ENCODE results near the gene RARRES2.

Gene RARRES2

GRCh38 chr7:150343225-150343624, 1.8 kb upstream of the RARRES2 start:
- DNase-seq (ENCODE audit: extremely low spot score, insufficient read length, low read depth), result no peak
- no peak for FAIRE-seq

GRCh38 chr7:150342121-150342408, 636 bp upstream of the RARRES2 start:
- DNase-seq (ENCODE audit: extremely low spot score, insufficient read length, low read depth) (no peak), FAIRE-seq (no peak)

DNA sequence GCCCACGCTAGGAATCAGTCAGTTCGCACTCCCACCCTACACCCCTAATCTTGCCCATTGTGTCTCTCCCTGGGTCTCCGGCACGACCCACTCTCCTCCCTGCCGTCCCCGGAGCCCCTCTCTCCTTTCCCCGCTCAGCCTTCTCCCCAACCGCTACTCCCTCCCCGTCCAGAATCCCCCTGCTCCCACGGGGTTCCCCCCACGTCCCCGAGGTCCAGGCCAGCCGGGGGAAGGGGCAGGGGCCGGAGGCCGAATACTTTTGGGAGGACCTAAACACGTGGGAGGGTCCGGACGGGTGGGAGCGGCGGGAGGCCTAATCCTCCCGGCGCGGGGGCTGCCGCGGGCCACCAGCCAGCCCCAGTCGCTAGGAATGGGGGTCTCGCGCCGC, 560 bp downstream of the RARRES2 start:
- DNase-seq (ENCODE audit: extremely low spot score, insufficient read length, low read depth), result no peak
- FAIRE-seq, result no peak

DNA sequence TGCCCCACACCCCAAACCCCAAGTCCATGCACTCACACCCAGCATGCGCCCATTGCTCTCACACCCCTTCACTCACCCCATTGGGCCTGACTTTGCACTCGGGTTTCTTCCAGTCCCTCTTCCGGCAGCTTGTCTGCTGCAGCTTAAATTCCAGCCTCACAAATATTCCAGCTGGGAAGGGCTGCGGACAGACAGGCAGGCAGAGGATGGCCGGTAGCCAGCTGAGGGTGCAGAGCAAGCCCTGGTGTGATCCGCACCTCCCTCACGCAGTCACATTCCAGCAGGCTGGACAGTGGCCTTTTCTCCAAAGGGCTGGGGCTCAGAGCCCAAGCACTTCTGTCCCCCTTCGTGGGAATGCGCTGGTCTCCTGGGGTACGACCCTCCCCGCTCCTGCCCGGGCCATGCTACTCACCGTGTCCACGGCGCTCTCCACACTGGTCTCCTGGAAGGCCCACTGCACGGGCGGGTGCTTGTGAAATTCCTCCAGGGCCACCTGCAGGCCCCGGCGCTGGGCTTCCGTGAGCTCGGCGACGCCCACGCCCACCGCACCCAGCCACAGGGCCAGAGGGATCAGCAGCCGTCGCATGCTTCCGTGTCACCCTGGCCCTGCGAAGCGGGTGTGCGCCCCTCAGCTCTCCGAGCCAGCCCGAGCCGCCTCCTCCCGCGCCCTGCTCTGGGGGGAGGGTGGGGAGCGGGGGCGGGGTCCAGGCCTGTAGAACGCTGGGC, 1.2 kb downstream of the RARRES2 start:
- DNase-seq (ENCODE audit: extremely low spot score, insufficient read length, low read depth), result no peak

DNA sequence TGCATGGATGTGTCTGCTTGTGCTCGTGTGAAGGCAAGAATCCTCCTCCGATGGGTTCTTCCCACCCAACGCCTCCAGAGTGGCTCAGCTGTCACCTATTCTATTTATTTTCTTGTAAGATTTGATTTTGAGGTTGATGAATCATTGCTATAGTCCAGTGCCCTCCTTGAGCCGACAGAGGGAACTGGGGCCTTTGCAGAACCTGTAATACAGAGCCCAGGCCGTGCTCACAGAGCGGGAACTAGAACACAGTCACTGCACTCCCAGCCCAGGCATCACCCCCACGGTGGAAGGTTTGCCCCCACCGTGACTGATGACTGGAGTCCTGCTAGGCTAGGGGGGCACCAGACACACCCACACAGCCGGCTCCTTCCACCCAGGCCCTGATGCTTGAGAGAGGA, 2.0 kb downstream of the RARRES2 start:
- FAIRE-seq (no peak), DNase-seq (ENCODE audit: extremely low spot score, insufficient read length, low read depth) (no peak)

More for the DNA sequence above, 1.2 kb downstream of the RARRES2 start:
- no peak for FAIRE-seq

DNA sequence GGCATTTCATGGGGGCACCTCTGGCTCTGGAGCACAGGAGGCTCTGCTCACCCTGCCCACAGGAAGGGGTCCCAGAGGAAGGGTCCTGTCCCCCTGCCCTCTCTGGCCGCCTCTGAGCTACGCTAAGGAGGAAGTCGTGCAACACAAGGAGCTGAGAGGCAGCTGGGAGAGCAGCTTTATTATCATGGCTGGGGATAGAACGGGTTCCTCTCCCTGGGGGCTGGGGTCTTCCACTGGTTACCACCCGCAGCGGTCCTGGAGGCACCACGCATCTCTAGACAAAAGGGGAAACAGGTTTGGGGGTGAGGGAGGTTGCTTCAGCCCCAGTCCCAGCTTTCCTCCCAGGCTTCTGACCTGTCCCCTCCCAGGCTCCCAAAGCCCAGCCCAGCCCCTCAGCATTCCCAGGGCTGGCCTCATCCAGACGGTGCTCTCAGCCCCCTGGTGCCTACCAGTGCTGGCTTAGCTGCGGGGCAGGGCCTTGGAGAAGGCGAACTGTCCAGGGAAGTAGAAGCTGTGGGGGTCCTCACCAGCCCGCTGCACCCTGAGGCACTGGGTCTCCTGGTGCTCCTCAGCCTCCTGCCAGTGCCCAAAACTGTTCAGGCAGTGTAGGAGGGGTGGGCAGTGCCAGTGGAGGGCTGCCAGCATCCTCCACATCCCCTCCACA, 3.1 kb downstream of the RARRES2 start:
- FAIRE-seq (no peak), DNase-seq (ENCODE audit: extremely low spot score, insufficient read length, low read depth) (no peak)

GRCh38 chr7:150337659-150338081, 3.8 kb downstream of the RARRES2 start:
- FAIRE-seq (no peak), DNase-seq (ENCODE audit: extremely low spot score, insufficient read length, low read depth) (no peak)

DNA sequence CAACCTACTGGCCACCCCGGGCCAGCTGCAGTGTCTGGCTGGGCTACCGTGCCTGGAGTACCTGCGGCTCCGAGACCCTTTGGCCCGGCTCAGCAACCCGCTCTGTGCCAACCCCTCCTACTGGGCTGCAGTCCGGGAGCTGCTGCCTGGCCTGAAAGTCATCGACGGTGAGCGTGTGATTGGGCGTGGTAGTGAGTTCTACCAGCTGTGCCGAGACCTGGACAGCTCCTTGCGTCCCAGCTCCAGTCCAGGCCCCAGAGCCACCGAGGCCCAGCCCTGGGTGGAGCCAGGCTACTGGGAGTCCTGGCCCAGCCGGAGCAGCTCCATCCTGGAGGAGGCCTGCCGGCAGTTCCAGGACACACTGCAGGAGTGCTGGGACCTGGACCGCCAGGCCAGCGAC, 4.2 kb downstream of the RARRES2 start:
- no peak for FAIRE-seq
- no peak for DNase-seq (ENCODE audit: extremely low spot score, insufficient read length, low read depth)

GRCh38 chr7:150336746-150337145, 4.7 kb downstream of the RARRES2 start:
- no peak for FAIRE-seq

DNA sequence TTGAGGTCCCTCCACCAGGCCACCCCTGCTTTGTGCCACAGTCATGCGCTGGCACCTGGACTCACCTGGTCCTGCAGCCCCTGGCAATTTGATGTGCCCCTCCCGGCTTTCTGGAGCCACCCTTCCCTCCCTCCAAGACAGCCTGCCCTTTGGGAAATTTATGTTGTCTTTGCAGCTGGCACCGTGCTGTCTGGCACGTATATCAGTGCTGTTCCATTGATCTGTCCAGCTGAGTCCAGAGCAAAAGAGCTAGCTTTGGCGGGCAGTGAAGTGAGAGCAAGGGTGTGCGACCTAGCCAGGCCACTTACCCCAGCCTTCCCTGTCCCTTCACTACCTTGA, 5.7 kb downstream of the RARRES2 start:
- DNase-seq (ENCODE audit: extremely low spot score, insufficient read length, low read depth), result no peak
- no peak for FAIRE-seq

More at GRCh38 chr7:150336746-150337145, 4.7 kb downstream of the RARRES2 start:
- no peak for DNase-seq (ENCODE audit: extremely low spot score, insufficient read length, low read depth)

DNA sequence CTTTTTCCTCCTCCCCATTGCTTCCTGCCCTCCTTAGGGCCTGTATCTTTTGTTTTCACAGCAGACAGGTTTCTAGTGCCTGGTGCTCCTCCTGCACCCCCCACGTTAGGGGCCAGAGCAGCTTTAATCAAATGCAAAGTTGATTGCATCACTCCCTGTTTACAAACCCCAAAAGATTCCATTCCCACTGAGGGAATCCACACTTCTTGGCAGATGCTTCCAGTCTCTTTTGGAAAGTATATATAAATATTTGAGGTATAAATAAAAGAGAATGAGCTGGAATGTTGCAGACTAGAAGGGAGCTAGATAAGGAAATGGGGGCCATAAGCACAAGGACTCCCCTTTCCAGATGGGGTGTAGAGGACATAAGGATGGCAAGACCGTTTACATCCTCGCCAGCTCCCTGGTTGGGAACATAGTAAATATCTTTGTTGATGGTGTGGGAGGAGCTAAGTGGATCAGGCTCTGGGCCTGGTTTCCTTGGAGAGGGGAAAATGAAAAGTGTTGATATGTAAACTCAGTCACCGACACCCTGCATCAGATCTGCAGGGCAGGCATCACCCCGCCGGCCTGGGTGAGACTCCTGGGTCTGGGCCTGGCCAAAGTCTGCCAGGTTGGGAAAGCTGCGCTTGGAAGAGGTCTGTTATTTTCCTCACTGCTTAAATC, 6.2 kb downstream of the RARRES2 start:
- DNase-seq (ENCODE audit: extremely low spot score, insufficient read length, low read depth) (no peak), FAIRE-seq (no peak)

GRCh38 chr7:150334108-150334507, 7.3 kb downstream of the RARRES2 start:
- DNase-seq (ENCODE audit: extremely low spot score, insufficient read length, low read depth) (no peak), FAIRE-seq (no peak)

DNA sequence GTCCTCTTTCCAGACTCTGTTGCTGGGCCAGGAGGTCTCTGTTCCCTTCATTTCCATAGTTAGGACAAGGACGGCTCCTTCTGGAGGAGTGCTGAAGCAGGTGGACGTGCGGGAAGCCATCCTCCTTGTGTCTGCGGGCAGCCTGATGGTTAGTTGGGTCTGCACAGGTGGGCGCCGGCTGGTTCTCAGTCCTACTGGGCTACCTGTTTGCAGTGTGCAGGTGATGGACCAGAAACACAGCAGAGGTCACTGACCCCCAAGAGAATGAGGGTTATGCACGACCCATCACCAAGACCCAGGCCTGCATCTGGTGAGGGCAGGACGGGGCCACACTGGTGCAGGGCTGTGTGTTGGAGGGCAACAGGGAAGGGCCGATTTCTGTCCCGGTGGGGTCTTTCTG, 7.8 kb downstream of the RARRES2 start:
- FAIRE-seq, result no peak
- no peak for DNase-seq (ENCODE audit: extremely low spot score, insufficient read length, low read depth)

DNA sequence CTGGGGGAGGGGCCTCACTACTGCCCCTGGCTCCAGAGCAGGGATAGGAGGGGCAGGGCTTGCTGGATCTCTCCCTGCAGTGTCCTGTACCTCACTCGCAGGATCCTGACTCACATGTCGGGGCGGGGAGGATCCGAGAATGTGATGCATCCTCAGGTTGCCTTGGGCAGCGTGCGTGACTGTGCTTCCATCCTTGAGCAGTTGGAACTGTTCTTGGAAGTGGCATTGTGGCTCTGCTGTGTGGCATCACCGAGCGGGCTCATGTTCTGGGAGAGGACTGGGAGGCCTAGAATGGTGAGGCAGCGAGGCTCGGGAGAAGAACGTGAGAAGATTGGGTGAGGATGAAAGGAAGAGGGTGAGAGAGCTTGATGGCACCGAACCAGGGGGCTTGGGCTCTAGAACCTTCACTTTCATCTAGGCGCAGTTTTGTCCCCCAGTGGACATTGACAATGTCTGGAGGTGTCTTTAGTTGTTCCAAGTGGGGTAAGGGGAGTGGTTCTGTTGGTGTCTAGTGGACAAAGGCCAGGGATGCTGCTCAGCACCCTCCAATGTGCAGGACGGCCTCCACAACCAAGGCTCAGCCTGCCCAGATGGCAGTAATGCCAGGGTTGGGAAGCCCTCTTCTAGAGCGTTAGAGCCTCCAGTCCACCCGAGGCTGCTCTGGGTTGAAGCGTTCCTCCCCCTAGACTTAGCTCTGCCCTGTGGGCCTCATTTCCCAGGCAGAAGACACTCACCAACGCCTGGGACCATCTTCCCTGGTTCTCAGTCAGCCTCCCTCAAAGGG, 8.4 kb downstream of the RARRES2 start:
- DNase-seq (ENCODE audit: extremely low spot score, insufficient read length, low read depth), result no peak
- FAIRE-seq, result no peak

DNA sequence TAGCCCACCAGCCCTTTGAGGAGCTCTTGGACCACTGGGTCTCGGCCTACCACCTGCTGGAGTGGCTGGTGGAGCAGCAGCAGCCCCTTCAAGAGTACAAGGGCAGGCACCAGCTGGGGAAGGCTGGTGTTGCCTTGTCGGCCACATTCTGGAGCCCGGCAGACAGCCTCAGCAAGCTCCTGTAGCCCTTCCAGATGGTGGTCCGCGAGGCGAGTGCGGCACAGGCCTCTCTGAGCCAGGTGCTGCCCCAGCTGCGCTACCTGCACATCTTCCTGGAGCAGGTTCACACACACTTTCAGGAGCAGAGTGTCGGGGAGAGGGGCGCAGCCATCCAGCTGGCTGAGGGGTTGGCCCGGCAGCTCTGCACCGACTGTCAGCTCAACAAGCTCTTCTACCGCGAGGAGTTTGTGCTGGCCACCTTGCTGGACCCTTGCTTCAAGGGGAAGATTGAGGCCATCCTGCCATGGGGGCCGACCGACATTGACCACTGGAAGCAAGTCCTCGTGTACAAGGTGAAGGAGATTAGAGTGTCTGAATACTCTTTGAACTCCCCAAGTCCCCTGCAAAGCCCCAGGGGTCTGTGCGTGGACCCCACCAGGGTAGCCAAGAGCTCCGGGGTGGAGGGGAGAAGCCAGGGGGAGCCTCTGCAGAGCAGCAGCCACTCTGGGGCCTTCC, 11.1 kb downstream of the RARRES2 start:
- DNase-seq (ENCODE audit: extremely low spot score, insufficient read length, low read depth), result no peak

DNA sequence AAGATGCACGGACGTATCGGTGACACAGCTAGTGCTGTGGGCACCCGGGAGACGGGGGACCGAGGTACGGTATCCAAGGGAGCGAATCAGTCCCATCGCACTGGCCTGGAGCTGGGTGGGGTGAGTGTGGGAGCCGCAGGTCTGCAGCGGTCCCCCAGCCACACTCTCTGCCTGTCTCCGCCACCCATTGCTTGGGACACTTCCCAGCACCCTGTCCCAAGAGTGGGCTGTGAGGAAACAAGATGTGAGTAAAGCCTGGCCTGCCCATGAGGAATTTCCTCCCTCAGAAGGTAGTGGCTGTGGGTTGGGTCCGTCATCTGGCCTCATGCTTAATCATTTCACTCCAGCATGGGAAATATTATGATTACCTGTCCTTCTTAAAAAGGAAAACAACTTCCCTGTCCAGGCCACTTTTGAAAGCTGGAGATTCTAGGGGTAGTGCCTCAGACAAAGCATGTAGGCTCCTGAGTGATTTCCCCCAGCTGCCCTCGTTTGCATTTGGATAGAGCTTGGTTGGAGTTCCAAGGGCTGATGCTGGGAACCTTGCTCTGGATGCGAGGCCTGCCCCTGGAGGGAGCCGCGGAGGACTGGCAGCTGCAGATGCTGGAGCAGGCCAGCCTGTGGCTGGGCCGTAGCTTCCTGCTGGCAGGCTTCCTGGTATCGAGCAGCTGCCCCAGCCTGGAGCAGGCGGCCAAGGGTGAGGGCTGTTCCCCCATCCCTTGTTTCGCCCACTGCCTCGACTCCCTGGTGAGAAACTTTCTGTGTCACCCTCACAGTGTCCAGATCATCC, 11.9 kb downstream of the RARRES2 start:
- DNase-seq (ENCODE audit: extremely low spot score, insufficient read length, low read depth) (no peak), FAIRE-seq (no peak)

More for the DNA sequence above, 11.1 kb downstream of the RARRES2 start:
- no peak for FAIRE-seq

DNA sequence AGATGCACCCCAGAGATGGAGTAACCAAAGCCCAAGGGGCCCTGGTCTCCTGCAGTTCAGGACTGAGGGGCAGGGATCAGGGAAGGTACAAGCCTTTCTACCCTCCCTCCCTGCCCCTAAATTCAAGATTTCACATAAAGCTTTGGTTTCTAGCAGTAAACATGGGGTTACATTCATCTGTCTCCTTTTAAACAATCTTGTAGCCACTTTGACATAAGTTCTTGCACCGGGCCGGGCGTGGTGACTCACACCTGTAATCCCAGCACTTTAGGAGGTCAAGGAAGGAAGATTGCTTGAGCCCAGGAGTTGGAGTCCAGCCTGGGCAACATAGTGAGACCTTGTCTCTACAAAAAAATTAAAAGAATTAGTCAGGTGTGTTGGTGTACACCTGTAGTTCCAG, 14.1 kb downstream of the RARRES2 start:
- FAIRE-seq, result no peak

DNA sequence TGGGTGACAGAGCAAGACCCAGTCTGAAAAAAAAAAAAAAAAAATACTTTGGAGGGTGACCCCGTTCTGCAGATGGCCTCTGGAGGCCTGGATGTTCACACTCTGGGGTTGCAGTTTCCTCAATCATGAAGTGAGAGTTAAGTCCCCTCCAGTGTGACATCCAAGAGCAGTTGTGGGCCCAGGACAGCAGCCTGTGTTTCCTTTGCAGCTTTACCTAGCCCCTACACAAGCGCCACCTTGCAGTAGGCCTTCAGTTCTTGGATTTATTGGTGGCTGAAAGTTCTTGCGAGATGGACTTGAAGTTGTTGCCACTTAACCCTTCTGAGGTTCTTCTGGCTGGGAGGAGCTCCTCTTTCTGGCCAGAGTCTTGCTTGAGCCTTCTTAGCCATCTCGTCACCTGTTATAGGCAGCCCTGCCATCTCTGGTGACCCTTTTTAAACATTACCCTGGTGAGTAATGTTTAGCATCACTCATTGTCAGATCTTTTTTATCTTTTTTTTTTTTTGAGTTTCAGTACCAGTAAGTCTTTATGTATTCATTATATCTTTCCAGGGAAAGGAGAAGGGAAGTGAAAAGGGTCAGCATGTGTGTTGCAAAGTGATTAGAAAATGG, 14.7 kb downstream of the RARRES2 start:
- FAIRE-seq (no peak), DNase-seq (ENCODE audit: extremely low spot score, insufficient read length, low read depth) (no peak)

More for the DNA sequence above, 14.1 kb downstream of the RARRES2 start:
- no peak for DNase-seq (ENCODE audit: extremely low spot score, insufficient read length, low read depth)

GRCh38 chr7:150325901-150326300, 15.5 kb downstream of the RARRES2 start:
- FAIRE-seq, result no peak
- DNase-seq (ENCODE audit: extremely low spot score, insufficient read length, low read depth), result no peak

All from GM18507 (cell line).